HG02763 (cell line): ENCODE results near the gene PATL2.
"Not testable (repeated sequence)": the region's sequence is repeated elsewhere in the genome, so short reads cannot be mapped to it uniquely, and the experiment has no call there.

Experiments
- ATAC-seq: cut with Tn5 transposase; IDR thresholded peaks from one replicate; pipeline ENCODE4 v1.9.1; 2021; ENCODE audit warnings: mild to moderate bottlenecking, moderate library complexity; ENCODE audit not compliant: unreplicated experiment

The PATL2 gene

GRCh38 chr15:44711096-44711742 is at the start of gene PATL2, which contains the start of gene B2M:
TSS of gene PATL2 (minus strand) at chr15:44711323. CDS start at chr15:44676490, 34,833 bp downstream.
TSS of gene B2M (plus strand) at chr15:44711517. CDS start at chr15:44711547, 30 bp downstream.
- peak; percentile 78 for ATAC-seq

- ATAC-seq = no peak
Observed at GRCh38 chr15:44753345-44753744, 42.2 kb upstream of the PATL2 start.

GRCh38 chr15:44743454-44743853 is 32.3 kb upstream of the PATL2 start:
- ATAC-seq = not testable (repeated sequence)

GRCh38 chr15:44739222-44739847 is 28.2 kb upstream of the PATL2 start:
- not testable (repeated sequence) for ATAC-seq

GRCh38 chr15:44738340-44738984 is 27.3 kb upstream of the PATL2 start:
- no peak for ATAC-seq

- ATAC-seq = no peak
Observed at GRCh38 chr15:44736181-44736765, 25.1 kb upstream of the PATL2 start, which contains the start of gene TRIM69. TSS of gene TRIM69 (plus strand) at chr15:44736528. CDS start at chr15:44736705, 177 bp downstream.

GRCh38 chr15:44735482-44736180 is 24.5 kb upstream of the PATL2 start:
- ATAC-seq = no peak

- ATAC-seq = no peak
Observed at GRCh38 chr15:44734839-44735481, 23.8 kb upstream of the PATL2 start.

- no peak for ATAC-seq
Observed at GRCh38 chr15:44729408-44730127, 18.4 kb upstream of the PATL2 start.

GRCh38 chr15:44728576-44729407 is 17.7 kb upstream of the PATL2 start:
- peak; percentile 76 for ATAC-seq

- ATAC-seq = not testable (repeated sequence)
Observed at GRCh38 chr15:44728232-44728575, 17.1 kb upstream of the PATL2 start.

- no peak for ATAC-seq
Observed at GRCh38 chr15:44727485-44728231, 16.5 kb upstream of the PATL2 start.

GRCh38 chr15:44726568-44727484 is 15.7 kb upstream of the PATL2 start:
- ATAC-seq = peak; percentile 32

- ATAC-seq = no peak
Observed at GRCh38 chr15:44726136-44726535, 15.0 kb upstream of the PATL2 start.

GRCh38 chr15:44722011-44722410 is 10.9 kb upstream of the PATL2 start:
- no peak for ATAC-seq

- ATAC-seq = no peak
Observed at GRCh38 chr15:44720460-44721176, 9.5 kb upstream of the PATL2 start.
